Endothelial cell (in vitro differentiated cells): ENCODE results near the gene BNC2. TPM values are rescaled to one million over a fixed set of nuclear protein-coding genes. Genes with fewer than 3 reads are reported as not detected.

Experiments used
- DNase-seq: peaks from one replicate; pipeline ENCODE4 v3.0.0; 2021; ENCODE audit warnings: low spot score
- H3K27ac Mint-ChIP-seq: one replicate; pipeline ENCODE4 v1.8.0; 2021; ENCODE audit warnings: mixed read lengths, inconsistent platforms; ENCODE audit not compliant: unreplicated experiment
- H3K27me3 Mint-ChIP-seq: one replicate; pipeline ENCODE4 v1.8.0; 2021; ENCODE audit warnings: mild to moderate bottlenecking, moderate library complexity, mixed read lengths, inconsistent platforms; ENCODE audit not compliant: unreplicated experiment
- H3K36me3 Mint-ChIP-seq: one replicate; pipeline ENCODE4 v1.8.0; 2021; ENCODE audit warnings: mild to moderate bottlenecking, low read depth, mixed read lengths, inconsistent platforms; ENCODE audit not compliant: unreplicated experiment
- H3K4me1 Mint-ChIP-seq: one replicate; pipeline ENCODE4 v1.8.0; 2021; ENCODE audit warnings: mild to moderate bottlenecking, mixed read lengths, inconsistent platforms; ENCODE audit not compliant: unreplicated experiment
- H3K4me3 Mint-ChIP-seq: one replicate; pipeline ENCODE4 v1.8.0; 2021; ENCODE audit warnings: mild to moderate bottlenecking, mixed read lengths, inconsistent platforms; ENCODE audit not compliant: unreplicated experiment
- H3K9me3 Mint-ChIP-seq: one replicate; pipeline ENCODE4 v1.8.0; 2021; ENCODE audit warnings: mixed read lengths, inconsistent platforms; ENCODE audit not compliant: unreplicated experiment
- CTCF ChIP-seq: fragments of 200-600 bp; sonication (generic); IDR thresholded peaks from one replicate; pipeline ENCODE4 v1.5.0; 2021; ENCODE audit warnings: antibody characterized with exemption; ENCODE audit not compliant: unreplicated experiment
- total RNA-seq: library from RNA; stranded (reverse); fragmentation: NEBNext Ultra II Directional; extraction: Animal tissue kit (Norgen Biotek cat#: 25700); gene quantifications from one replicate; pipeline ENCODE4 v1.2.1, GENCODE V29; 2021; ENCODE audit not compliant: unreplicated experiment

Gene BNC2
- total RNA-seq, 1 donor from 2014 or later, result 20.1 TPM

- H3K27me3 Mint-ChIP-seq, result no peaks in the 10 kb centered on the region
- DNase-seq, result no peak
- H3K27ac Mint-ChIP-seq, result no peak overlapping the region
- H3K9me3 Mint-ChIP-seq, result no peaks in the 10 kb centered on the region
- TF ChIP-seq CTCF, result no peak
- no peaks in the 10 kb centered on the region for H3K36me3 Mint-ChIP-seq
- no peak overlapping the region for H3K4me3 Mint-ChIP-seq
- H3K4me1 Mint-ChIP-seq, result no peaks in the 10 kb centered on the region
Observed at GRCh38 chr9:16610538-16610937, 259.9 kb downstream of the BNC2 start.

GRCh38 chr9:16608906-16609305, 261.6 kb downstream of the BNC2 start:
- H3K36me3 Mint-ChIP-seq, result no peaks in the 10 kb centered on the region
- no peaks in the 10 kb centered on the region for H3K27me3 Mint-ChIP-seq
- H3K4me1 Mint-ChIP-seq, result no peaks in the 10 kb centered on the region
- no peak overlapping the region for H3K4me3 Mint-ChIP-seq
- TF ChIP-seq CTCF, result no peak
- no peaks in the 10 kb centered on the region for H3K9me3 Mint-ChIP-seq
- no peak for DNase-seq
- H3K27ac Mint-ChIP-seq, result no peak overlapping the region

- no peak overlapping the region for H3K4me3 Mint-ChIP-seq
- DNase-seq, result no peak
- no peaks in the 10 kb centered on the region for H3K9me3 Mint-ChIP-seq
- no peaks in the 10 kb centered on the region for H3K4me1 Mint-ChIP-seq
- H3K27me3 Mint-ChIP-seq, result peaks cover 2% of the 10 kb centered on the region
- TF ChIP-seq CTCF, result no peak
- H3K36me3 Mint-ChIP-seq, result no peaks in the 10 kb centered on the region
- no peak overlapping the region for H3K27ac Mint-ChIP-seq
Observed at GRCh38 chr9:16602494-16602893, 268.0 kb downstream of the BNC2 start.

- no peak for DNase-seq
- TF ChIP-seq CTCF, result no peak
Observed at GRCh38 chr9:16601991-16602390, 268.5 kb downstream of the BNC2 start.

GRCh38 chr9:16598316-16598715, 272.2 kb downstream of the BNC2 start:
- Mint-ChIP-seq H3K4me1 (no peaks in the 10 kb centered on the region), H3K4me3 (no peak overlapping the region), H3K9me3 (no peaks in the 10 kb centered on the region), H3K27me3 (peaks cover 2% of the 10 kb centered on the region), H3K36me3 (no peaks in the 10 kb centered on the region), H3K27ac (no peak overlapping the region)
- TF ChIP-seq CTCF, result no peak
- no peak for DNase-seq

More at GRCh38 chr9:16601991-16602390, 268.5 kb downstream of the BNC2 start:
- H3K4me3 Mint-ChIP-seq, result no peak overlapping the region
- H3K27me3 Mint-ChIP-seq, result peaks cover 2% of the 10 kb centered on the region
- H3K9me3 Mint-ChIP-seq, result no peaks in the 10 kb centered on the region
- no peaks in the 10 kb centered on the region for H3K36me3 Mint-ChIP-seq
- H3K4me1 Mint-ChIP-seq, result no peaks in the 10 kb centered on the region
- H3K27ac Mint-ChIP-seq, result no peak overlapping the region
